KBM-7 (cell line): ENCODE measurements around the gene LYZL1.
"Not testable (repeated sequence)": the region's sequence is repeated elsewhere in the genome, so short reads cannot be mapped to it uniquely, and the experiment has no call there.

ENCODE experiments used
- DNase-seq: peaks from one replicate; pipeline ENCODE4 v3.0.0-alpha.2; 2015
- in situ Hi-C: fragments of 300-500 bp; cut with MboI; formaldehyde crosslinking; loops from 2 replicates; pipeline ENCODE4 v1.14.3; 2020; ENCODE audit warnings: low sequenced_read_pairs, low pct_unique_long_range_greater_than_20kb, mixed read lengths

The LYZL1 gene

DNA sequence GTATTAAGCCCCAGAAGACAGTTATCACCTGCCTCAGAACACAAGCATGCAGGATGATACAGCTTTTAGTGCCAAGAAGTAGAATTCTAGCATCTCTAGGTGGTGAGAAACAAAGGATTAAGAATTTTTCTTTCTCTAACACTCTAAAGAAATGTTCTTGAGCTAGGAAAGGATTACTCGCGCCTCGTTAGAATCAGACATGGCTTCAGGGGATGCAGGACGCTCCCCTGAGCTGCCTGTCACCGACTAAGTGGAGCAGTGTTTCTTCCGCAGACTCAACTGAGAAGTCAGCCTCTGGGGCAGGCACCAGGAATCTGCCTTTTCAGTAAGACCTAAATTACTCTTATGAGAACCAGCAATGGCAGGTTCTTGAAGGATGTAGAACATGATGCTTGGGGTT lies at the start of gene LYZL1:
TSS of gene LYZL1 (plus strand) at position 165 of the 400 bp plus-strand sequence. CDS start 2,798 bp downstream, outside the sequence.
- in situ Hi-C loops: loop anchor here (25.0 kb wide), 1 partner anchor 652 kb away; no protein-coding TSS in a partner anchor
- not testable (repeated sequence) for DNase-seq

DNA sequence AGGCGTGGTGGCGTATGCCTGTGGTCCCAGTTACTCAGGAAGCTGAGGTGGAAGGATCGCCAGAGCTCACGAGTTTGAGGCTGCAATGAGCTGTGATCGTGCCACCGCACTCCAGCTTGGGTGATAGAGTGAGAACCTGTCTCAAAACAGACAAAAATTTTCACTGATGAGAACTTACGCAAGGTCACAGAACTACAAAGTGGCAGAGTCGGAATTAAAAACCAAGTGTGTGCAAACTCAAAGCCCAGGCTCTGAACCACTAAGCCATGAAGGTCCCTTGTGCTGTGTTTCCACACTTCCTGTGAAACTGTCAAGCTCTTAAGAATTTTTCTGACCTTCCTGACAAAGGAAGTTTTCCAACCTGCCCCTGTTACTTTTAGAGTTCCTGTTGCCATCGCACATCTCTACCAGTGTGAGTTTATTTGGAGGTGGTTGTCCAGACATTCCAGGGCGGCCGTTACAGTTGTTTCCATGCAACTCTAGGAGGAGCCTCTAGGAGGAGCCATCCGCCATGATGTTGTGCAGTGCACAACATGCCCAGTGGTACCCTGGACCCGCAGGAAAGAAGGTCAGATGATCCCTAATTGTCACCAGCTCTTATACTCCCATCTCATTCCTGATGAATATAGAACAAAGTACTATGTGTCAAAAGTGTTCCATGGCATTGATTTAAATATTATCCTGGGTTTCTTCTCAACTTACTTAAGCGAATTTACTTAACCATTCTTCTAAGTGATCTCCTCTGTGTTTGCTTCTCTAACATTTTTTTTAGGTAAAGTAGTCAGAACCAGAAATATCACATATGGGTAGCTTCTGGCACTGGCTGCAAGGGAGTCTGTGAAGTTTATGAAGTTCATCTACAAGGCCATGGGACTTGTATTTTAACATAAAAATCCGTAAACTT lies 49.0 kb upstream of the LYZL1 start:
- DNase-seq: peak; percentile 23
- in situ Hi-C loops: no loop called here

DNA sequence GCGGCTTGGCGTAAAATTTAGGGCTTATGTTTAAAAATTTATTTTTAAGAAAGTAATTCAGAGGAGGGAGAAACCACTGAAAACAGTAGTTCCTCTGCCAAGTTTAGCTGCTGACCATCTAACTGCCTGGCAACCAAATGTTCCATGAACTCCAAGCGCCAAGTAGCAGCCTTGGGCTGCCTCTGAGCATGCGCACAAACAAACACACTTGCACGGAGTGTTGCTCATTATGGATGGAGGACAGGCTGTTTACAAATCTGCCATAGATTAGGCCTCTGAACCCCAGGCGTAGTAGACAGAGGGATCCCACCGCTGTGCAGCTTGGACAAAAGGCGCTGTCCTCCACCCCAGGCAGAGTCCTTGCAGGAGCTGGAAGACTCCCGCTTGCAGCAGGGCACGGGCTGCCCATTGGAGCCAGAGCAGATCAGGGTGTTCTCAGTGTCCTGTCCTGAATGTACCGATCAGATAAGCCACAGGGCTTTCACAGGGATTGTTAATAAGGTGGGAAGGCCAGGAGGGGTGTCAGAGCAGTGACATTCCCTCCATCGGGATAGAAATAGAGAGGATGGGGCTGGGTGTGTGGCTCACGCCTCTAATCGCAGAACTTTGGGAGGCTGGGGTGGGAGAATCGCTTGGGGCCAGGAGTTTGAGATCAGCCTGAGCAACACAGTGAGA lies 47.7 kb upstream of the LYZL1 start:
- DNase-seq: no peak
- in situ Hi-C loops: no loop called here

DNA sequence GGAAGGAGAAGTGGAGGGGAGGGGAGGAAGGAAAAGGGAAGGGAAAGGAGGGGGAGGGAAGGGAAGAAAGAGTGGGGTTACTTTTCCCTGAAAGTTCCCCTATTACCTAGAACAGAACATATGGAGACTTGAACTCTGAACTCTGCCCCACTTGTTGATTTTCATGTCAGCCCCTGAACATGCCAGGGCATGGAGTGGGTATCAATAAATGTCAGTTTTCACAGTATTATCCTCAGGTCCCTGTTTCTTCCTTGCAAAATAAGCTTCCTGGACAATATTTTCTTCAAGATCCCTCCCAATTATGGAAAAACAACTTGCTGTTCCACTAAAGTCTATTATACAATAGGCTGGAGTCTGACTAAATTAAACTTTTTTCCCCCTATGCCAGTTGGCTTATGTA lies 46.9 kb upstream of the LYZL1 start:
- no peak for DNase-seq
- in situ Hi-C loops: no loop called here

DNA sequence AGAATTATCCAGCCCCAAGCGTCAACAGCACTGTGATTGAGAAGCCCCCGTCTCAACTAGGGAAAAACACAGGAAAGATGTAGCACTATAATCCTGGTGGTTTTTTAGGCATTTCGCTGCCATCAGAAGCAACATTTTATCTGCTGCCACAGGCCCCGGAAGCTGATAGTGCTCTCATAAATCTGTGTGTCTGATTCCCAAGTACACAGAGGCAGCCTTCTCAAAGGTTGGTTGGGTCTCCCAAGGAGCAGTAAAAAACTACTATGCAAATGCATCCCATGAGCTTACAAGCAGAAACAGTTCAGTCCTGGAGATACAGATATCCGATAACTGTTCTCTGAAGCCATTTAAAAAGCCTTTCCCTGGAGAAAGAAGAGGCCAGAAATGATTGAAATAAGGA lies 45.8 kb upstream of the LYZL1 start:
- in situ Hi-C loops: no loop called here
- DNase-seq: no peak

DNA sequence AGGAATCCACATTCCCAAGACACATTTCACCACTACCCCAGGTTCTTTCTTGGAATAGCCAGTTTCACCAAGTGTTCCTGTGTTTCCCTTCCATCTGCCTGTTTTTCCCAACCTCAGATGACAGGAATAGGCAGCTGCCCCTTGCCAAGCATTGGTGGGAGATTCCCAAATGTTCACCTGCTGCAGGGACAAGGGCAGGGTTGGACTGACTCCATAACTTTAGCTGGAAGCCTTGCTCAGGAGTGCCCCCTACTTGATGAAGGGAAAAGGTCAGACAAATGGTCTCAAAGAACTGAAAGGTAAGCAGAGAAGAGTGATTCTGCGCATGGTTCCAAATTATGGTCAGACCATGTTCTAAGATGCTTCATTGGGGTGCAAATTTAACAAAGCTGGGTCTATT lies 45.1 kb upstream of the LYZL1 start:
- in situ Hi-C loops: no loop called here
- DNase-seq: peak; percentile 6

DNA sequence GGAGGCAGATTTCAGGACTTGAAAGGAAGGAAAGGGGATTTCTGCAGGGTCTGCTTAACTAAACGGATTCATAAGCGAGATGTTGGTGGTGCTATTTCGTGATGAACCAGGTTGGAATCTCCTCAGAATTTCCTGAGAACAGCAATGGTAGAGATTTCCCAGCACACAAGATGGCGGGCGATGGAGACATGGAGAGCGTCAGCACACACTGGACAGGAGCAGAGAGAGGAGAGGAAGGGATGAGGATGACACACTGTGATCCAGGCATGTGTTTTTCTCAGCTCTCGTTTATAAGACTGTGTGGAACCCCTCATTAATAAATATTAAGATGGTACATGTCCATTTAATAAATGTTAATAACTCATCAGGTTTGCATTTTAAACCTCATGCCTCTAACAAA lies 43.9 kb upstream of the LYZL1 start:
- in situ Hi-C loops: no loop called here
- no peak for DNase-seq

DNA sequence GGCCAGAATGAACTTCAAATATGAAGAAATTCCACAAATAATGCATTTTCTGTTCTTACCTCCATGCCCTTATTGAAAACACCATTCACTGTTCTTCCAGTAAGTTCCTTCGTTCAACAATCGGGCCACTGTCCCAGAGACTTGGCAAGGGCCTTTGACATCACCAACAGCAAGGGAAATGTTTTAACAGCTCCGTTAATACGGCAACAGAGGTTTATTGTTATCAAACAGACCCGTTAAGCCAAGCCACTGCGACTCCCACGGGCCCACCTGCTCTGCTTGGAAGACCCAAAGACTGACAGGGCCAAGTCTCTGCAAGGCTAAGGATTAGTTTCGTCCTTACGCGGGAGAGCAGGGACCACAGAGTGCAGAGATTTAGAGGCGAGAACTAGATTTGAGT lies 43.4 kb upstream of the LYZL1 start:
- in situ Hi-C loops: no loop called here
- DNase-seq: no peak

DNA sequence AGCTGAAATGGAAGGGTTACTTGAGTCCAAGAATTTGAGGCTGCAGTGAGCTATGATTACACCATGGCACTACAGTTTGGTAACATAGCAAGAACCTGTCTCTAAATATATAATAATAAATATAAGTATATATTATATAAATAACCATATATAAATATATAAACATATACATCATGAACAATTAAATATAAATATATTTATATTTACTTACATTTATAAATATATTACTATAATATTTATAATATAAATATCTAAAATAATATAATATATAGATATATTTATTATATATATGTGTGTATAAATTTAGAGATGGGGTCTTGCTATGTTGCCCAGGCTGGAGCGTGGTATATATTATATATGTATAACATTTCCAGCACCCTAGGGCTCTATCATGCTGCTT lies 42.4 kb upstream of the LYZL1 start:
- DNase-seq: no peak
- in situ Hi-C loops: no loop called here

DNA sequence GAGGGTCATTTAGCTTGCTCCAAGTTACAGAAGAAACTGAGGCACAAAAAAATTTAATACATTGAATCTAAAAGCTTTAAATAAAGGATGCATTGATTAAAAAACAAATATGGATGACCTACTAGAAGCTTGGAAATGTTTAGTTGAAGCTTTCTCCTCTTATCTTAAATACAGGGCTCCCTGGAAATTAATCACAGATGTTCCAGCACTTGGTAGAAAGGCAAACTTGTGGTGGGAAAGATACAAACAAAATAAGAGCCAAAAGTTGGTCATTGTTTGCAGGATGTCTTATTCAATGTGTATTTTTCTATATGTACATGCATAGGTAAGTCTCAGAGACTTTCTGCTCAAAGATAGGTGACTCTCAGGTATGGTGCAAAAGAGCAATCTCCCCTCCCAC lies 40.7 kb upstream of the LYZL1 start:
- DNase-seq: no peak
- in situ Hi-C loops: no loop called here

DNA sequence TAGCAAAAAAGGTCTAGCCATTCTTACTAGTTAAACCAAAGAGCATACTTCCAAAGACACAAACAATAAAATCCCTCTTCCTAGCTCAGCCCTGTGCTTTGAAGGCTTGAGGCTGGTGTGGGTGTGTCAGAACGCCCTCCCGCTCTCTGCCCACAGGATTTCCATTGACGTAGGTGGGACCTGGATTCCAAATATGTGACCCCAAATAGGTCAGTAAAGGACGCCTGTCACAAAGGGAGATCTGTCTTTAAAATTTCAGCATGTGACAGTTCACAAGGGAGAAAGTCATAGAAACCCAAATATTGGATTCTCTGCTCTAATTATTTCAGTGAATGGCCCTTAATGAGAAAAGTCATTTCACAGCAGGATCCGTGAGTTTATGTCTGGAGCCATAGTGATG lies 39.9 kb upstream of the LYZL1 start:
- in situ Hi-C loops: no loop called here
- DNase-seq: no peak

DNA sequence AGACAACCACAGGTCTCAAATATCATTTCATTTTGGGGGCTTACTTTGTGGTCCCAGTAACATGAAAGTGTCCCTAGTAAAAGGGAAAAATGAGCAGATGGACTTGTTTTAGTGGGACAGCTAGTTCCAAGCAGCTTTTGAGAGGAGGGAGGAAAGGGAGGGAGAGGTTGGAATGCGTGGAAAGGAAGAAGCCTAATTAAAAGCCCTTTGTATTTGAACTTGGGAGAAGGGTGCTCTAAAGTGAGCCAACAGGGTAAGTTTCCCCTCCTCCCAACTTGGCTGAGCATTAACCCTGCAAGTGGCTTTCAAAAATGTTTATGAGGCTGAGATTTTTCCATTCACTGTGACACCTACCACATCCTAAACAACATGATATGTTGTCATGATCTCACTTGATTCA lies 38.8 kb upstream of the LYZL1 start:
- in situ Hi-C loops: no loop called here

DNA sequence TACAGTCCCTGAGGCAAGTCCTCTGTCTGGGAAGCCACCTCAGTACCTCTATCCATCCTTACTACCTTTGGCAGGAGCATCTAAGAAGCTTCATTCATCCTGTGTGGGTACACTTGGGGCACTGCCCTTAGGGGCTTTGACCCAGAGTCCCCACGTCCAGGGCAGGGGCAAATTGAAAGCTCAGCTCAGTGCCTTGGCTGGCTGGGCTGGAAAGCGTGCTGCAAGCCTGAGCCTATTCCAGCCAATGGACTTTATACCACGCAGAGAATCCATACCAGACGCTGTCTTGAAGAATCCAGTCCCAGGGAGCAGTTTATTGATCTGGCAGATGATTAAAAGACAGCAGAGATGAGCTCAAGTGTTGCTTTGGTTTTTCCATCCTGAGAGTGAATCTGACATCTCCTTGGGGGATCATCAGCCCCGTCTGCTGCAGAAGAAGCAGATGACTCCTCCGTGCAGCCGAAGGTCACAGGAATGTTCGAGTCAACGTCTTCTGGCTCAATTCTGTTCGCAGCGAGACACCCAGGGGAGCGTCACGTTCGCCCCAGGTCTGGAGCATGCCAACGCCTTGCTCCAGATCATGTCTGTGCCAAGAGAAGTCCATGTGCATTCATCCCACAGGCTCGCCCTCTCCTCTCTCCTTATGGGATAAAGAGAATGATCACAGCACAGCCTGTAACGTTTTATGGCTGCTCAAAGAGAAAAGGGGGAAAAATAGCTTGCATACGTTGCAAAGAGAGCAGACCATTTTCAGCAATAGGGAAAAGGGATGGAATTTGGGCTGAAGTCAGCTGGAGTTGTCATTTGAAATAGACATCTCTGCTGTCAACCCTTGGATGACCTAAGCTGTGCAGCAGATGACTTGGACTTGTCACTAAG lies 35.8 kb upstream of the LYZL1 start:
- DNase-seq: no peak
- in situ Hi-C loops: no loop called here

More for the DNA sequence above, 38.8 kb upstream of the LYZL1 start:
- no peak for DNase-seq

DNA sequence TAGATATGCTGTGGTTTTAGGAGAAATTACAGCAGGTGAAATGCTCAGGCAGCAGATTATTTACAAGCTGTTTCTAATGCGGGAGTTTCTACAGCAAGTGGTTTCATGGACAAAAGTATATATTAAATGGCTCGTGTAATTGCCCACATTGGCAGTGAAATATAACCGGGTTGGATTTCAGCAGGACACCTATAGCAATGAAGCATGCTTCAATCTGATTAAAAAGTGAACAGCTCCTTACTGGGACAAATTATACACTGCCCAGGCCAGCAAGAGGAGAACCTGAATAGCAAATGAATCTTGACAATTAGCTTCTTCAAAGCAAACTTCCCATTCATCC lies 35.2 kb upstream of the LYZL1 start:
- no peak for DNase-seq
- in situ Hi-C loops: no loop called here

DNA sequence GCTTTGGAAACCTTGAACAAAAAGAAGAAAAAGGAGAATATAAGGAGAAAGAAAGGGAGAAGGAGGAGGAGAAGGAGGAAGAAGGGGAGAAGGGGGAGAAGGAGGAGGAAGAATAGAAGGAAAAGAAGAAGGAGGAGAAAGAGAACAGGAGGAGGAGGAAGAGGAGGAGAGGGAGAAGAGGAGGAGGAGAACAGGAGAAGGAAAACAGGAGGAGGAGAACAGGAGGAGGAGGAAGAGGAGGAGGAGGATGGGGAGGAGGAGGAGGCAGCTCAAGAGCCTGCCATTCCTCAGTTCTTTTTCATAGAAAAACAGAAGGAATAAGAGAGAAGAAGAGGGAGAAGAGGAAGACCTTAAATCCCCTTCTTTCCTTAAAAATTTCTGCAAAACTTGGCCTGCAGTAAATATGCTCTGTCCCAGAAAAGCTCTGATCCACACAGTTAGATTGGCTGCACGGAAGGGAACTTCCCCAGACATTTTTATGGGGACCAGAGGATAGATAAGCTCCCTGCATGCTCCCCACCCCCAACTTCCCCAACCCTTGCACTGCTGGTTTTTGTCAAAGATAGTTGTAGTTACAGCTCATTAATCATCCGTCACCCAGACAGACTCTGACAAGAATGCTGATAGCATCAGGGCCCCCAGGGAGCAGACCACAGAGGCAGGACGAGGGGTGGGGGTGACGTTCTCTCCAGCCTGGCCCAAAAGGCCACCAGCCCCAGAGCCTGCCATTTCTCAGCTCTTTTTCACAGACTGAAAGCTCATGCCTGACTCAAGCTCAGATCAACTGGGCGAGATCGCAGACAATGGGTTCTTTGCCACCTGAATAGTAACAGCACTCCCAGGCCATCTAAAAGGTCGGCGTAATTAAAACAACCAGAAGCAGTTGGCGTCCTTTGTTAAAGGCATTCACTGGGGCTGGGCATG lies 34.5 kb upstream of the LYZL1 start:
- DNase-seq: peak; percentile 30
- in situ Hi-C loops: no loop called here

DNA sequence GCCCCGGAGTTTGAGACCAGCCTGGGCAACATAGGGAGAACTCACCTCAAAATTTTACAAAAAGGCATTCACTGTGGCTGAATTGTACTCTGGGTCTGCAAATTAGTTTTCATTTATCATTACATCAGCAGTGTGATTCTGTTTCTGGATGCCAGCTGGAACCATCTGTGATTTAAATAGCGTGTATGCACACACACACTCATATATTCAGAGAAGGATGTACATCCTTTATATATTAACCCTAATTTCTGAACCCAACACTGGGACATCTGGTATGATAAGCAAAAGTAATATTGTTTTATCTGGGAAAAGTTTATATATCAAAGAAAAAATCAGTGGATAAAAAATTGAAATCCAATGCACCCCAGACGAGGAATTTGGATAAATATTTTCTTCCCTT lies 33.8 kb upstream of the LYZL1 start:
- DNase-seq: no peak
- in situ Hi-C loops: no loop called here

DNA sequence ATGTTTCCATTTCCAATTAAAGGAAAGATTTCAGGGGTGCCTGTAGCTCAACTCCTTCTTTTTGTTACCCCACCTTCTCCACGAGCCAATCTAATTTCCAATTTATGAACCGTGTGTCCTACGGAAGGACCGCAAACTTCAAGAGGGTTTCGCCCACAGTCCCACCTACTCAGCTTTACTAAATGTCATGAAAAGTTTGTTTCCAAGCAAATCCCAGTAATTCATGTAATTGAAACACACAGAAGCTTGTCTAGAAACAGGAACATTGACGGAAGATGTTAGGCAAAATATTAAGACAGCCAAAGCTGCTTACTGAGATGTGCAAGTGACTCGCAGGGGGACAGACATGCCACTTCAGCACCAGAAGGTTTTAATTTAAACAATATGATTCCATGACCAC lies 32.9 kb upstream of the LYZL1 start:
- in situ Hi-C loops: no loop called here

DNA sequence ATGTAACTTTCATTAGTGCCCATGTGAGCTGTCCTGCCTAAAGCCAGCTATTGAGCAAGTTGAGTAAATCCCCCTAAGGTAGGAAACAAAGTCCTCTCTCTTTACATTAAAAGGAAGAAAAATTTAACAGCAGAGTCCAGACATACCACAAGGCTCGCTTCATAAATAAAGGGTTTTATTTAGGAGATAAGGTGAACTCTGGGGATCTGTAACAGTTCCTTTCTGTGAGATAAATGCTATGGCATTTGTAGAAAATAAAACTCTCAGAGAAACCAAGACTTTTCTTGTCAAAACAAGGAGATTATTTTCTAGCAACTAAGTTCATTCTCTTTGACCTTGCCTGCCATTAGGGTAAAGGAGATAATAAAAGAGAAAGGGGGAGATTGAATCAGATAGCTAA lies 32.3 kb upstream of the LYZL1 start:
- in situ Hi-C loops: no loop called here
- no peak for DNase-seq

More for the DNA sequence above, 32.9 kb upstream of the LYZL1 start:
- no peak for DNase-seq
